ENCODE measurements around the gene PCSK7.

DNA sequence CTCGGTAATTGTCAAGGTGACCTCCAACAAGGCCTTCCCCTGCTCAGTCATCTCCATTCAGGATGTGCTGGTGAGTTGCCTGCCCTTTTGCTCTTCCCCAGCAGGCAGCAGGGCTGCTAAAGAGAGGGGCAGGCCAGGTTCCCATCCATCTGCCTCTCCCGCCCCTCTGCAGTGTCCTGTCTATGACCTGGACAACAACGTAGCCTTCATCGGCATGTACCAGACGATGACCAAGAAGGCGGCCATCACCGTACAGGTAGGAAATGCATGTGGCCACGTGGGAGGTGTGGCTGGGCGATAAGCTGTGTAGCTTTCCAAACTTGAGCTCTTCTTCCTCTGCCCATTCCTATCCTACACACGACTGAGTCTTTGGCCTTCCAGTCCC is 49.3 kb downstream of the PCSK7 start:
- TF ChIP-seq, protein P1, sequence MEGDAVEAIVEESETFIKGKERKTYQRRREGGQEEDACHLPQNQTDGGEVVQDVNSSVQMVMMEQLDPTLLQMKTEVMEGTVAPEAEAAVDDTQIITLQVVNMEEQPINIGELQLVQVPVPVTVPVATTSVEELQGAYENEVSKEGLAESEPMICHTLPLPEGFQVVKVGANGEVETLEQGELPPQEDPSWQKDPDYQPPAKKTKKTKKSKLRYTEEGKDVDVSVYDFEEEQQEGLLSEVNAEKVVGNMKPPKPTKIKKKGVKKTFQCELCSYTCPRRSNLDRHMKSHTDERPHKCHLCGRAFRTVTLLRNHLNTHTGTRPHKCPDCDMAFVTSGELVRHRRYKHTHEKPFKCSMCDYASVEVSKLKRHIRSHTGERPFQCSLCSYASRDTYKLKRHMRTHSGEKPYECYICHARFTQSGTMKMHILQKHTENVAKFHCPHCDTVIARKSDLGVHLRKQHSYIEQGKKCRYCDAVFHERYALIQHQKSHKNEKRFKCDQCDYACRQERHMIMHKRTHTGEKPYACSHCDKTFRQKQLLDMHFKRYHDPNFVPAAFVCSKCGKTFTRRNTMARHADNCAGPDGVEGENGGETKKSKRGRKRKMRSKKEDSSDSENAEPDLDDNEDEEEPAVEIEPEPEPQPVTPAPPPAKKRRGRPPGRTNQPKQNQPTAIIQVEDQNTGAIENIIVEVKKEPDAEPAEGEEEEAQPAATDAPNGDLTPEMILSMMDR (IDR thresholded peaks at IDR 0.05; ENCODE audit: low read length): no peak
- TF ChIP-seq EZH2phosphoT487 (IDR thresholded peaks at IDR 0.05; ENCODE audit: low read length): no peak
